Measurements from ENCODE around the gene CCNDBP1.
"Not testable (repeated sequence)": the region's sequence is repeated elsewhere in the genome, so short reads cannot be mapped to it uniquely, and the experiment has no call there.

Gene CCNDBP1

DNA sequence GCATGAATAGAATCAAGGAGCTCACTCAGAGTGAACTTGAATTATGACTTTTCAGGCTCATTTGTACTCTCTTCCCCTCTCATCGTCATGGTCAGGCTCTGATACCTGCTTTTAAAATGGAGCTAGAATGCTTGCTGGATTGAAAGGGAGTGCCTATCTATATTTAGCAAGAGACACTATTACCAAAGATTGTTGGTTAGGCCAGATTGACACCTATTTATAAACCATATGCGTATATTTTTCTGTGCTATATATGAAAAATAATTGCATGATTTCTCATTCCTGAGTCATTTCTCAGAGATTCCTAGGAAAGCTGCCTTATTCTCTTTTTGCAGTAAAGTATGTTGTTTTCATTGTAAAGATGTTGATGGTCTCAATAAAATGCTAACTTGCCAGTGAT is 9.6 kb downstream of the CCNDBP1 start:
- no peak for DNase-seq

DNA sequence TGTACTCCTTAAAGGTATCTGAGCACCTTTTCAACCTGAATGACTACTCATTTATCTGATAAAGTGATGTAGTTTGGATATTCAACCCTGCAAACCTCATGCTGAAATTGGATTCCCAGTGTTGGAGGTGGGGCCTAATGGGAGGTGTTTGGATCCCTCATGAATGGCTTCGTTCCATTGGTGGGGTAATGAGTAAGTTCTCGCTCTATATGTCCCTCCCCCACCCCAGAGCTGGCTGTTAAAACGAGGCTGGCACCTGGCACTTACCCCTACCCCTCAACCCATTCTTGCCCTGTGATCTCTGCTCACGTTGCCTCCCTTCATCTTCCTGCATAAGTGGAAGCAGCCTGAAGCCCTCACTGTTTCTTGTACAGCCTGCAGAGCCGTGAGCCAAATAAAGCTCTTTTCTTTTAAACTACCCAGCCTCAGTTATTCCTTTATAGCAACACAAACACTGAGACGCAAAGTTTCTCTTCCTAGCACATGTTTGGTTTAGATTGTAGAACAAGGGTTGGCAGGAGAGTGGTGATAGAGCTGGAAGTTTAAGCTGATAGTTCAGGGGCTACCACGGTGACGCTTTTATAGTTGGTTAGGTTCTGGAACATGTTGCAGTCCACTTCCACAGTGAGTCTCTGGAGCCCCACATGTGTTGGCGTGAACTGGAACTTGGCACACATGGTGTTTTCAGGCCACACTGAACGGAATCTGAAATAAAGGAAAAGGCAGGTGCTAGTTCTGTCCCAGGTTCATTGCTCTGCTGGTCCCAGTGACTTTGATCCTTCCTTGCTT is 11.8 kb downstream of the CCNDBP1 start:
- no peak for DNase-seq

DNA sequence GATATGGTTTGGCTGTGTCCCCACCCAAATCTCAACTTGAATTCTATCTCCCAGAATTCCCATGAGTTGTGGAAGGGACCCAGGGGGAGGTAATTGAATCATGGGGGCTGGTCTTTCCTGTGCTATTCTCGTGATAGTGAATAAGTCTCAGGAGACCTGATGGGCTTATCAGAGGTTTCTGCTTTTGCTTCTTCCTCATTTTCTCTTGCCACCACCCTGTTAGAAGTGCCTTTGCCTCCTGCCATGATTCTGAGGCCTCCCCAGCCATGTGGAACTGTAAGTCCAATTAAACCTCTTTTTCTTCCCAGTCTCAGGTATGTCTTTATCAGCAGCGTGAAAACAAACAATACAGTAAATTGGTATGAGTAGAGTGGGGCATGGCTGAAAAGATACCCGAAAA is 12.6 kb downstream of the CCNDBP1 start:
- DNase-seq, result not testable (repeated sequence)

DNA sequence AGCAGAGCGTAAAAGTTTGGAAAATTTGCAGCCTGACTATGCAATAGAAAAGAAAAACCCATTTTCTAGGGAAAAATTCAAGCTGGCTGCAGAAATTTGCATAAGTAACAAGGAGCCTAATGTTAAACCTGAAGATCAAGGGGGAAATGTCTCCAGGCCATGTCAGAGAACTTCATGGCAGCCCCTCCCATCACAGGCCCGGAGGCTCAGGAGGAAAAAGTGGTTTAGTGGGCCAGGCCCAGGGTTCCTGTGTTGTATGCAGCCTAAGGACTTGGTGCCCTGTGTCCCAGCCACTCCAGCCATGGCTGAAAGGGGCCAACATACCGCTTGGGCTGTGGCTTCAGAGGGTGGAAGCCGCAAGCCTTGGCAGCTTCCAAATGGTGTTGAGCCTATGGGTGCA is 13.4 kb downstream of the CCNDBP1 start:
- not testable (repeated sequence) for DNase-seq

DNA sequence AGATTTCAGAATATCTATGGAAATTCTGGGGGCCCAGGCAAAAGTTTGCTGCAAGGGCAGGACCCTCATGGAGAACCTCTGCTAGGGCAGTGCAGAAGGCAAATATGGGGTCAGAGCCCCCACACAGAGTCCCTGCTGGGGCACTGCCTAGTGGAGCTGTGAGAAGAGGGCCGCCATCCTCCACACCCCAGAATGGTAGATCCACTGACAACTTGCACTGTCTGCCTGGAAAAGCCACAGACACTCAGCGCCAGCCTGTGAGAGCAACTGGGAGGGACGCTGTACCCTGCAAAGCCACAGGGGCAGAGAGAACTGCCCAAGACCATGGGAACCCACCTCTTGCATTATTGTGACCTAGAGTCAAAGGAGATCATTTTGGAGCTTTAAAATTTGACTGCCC is 13.8 kb downstream of the CCNDBP1 start:
- no peak for DNase-seq

DNA sequence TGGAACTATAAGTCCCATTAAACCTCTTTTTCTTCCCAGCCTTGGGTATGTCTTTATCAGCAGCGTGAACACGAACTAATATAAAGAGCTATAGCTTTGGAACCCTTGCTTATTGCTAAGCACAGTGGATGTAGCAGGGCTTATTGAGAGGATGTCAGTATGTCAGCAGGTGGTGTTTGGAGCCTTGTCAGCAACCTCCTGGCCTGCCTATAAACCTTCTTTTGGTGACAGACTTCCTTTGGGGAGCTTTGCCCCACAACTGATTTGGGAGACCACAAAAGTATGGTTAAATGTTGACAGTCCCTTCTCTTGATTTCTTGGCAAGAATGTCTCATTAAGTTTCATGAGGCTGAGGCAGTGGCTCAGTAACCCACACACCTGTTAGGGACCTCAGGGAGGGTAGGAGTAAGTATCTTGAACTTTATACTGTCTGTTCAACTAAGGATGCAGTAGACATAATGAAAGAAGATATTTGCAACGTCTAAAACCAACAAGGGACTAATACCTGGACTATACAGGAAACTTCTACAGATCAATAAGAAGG is 14.8 kb downstream of the CCNDBP1 start:
- no peak for DNase-seq

DNA sequence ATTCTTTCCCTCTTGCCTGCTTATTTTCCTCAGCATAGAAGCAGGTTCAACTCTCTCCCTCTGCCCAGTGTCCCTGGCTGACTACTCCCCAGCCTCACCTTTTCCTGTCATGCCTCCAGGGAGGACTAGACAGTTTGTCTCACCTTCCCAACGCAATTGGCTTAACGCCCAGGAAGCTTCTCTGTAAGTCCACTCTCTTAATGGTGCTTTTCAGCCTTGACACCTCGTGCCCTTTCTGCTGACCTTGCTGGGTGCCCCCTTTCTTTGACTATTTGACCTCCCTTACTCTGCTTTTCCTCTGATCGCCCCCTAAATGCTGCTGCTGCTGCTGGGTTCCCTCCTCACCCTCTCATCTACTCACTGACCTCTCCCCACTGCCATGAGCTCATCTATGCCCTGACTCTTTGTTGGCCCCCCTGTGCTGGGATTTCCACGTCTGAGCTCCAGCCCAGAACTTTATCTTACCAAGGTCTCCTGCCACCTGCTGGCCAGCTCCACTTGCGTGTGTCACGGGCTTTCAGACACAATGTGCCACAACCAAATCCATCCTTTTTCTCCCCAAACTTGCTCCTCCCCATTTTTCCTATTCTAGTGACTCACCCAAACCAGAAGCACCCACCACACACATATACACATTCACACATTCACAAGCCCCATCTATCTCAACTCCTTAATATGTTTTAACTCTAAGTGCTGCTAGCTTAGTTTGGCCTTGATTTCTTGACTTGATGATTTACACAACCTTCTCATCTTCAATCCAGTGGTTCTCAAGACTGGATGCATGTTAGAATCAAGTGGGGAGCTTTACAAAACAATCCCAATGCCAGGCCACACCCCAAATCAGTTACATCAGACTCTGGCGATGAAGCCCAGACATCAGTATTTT is 19.1 kb downstream of the CCNDBP1 start:
- peak in 1 of 2 donors; percentile 47 for DNase-seq

DNA sequence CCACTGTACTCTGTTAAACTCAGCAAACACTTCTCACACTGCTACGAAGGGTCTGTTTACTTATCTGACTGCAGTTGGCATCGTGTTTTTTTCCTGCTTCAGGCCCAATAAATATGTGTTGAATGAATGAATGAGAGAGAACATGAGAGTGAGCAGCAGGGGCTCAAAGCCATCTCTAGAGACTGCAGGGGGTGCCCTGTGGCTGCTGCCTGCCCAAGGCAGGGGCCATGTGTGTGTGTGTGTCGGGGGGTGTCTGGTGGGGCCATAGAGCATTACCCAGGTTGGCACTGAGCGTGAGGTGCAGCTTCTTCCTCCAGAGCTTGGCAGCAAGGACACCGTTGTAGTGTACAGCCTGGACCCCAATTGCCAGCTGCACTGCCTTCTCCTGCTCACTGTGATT is 20.9 kb downstream of the CCNDBP1 start:
- DNase-seq, result no peak

GRCh38 chr15:43207024-43207423 is 21.8 kb downstream of the CCNDBP1 start:
- no peak for DNase-seq

- DNase-seq, result no peak
Observed at GRCh38 chr15:43208052-43209002, 23.1 kb downstream of the CCNDBP1 start.

DNA sequence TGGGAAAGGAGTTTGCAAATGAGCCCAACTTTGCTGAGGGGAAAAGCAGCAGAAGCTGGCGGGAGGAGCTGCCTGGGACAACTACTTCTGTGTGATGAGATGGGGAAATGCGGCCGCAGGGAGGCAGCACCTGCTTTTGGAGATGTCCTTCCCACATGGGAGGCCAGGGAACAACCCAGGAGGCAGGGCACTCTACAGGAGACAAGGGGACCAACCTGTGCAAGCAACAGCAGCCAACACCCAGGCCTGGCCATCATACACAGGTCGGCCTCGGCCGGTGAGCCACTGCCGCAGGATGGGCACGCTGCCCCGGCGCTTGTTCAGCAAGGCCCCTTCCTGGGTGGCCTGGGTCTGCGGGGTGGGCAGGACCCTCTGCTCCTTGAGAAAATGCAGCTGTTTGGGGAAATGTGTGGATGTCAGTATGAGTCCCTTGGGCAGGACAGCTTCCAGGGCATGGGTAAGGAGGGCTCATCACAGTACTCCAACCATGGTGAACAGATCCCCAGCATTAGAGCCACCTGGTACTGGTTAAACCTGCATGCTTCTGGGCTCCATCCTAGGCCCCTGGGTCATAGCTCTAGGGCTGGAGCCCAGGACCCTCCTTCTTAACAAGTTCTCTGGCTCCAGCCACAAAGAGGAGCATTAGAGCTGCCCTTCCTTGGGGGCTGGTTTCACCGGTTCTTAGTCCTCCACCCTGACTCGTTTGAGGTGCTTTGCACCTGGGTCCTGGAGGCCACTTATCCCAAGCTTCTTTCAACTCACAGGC is 24.0 kb downstream of the CCNDBP1 start:
- DNase-seq, result no peak

- no peak for DNase-seq
Observed at GRCh38 chr15:43210172-43210745, 25.1 kb downstream of the CCNDBP1 start.

- no peak for DNase-seq
Observed at GRCh38 chr15:43210807-43211206, 25.6 kb downstream of the CCNDBP1 start.

DNA sequence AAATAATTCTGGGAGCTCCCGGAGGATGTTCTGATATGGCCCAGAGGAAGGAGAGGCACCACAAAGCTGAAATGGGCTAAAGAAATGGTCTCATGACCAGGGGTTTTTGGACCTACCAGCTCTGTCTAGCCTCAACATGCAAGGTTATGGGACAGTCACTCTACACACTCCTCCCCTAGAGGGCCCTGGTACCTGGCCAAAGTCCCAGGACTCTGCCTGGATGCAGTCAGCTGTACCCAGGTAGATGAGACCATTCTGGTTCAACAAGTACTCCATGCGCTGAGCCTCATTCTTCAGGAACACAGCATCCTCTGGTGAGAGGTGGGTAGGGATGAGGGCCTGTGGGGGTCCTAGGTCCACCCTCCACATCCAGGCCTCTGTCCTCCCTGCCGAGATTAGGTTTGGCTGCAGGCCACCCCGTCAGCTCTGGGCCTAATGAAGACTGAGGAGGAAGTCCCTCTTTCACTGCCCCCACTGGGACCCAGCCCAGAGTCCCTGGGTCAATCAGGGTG is 26.1 kb downstream of the CCNDBP1 start:
- DNase-seq, result no peak

GRCh38 chr15:43212299-43212698 is 27.1 kb downstream of the CCNDBP1 start:
- DNase-seq, result no peak

- DNase-seq, result no peak
Observed at GRCh38 chr15:43212951-43213350, 27.7 kb downstream of the CCNDBP1 start.

DNA sequence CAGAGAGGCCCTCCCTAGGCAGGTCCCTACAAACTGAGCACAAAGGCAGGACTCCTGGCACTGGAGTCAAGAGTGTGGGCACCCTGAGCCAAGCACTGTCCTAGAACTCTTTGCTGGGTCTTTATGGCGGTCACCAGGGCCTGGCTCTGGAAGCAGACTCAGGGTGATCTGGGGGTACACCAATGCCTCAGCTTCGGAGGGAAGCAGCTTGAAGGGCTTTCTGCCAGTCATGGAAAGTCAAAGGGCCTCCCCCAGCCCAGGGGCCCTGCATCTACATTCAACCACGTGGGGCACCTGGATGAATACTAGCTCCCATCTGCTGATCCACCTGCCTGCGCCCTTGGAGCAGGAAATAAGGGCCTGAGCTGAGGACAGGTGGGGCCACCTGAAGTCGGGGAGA is 28.3 kb downstream of the CCNDBP1 start:
- DNase-seq, result no peak

DNA sequence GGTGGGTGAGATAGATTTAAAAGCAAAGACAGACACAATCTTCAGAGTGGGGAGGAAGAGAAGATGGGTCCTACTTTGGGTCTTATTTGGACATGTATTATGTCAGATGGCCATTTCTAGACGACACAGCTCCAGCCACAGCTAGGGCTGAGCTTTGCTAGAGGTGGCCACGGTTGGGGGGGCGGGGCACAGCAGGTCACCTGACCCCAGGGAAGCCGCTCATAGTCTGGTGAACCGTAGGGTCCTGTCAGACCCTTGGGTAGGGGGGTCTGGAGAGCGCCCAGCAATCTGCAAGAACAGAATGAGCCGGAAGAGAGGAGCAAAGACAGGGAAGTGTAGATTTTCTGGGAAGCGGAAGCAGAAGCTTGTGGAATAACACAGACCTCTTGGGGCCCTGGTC is 29.0 kb downstream of the CCNDBP1 start:
- DNase-seq, result no peak

- no peak for DNase-seq
Observed at GRCh38 chr15:43214592-43215295, 29.5 kb downstream of the CCNDBP1 start.

DNA sequence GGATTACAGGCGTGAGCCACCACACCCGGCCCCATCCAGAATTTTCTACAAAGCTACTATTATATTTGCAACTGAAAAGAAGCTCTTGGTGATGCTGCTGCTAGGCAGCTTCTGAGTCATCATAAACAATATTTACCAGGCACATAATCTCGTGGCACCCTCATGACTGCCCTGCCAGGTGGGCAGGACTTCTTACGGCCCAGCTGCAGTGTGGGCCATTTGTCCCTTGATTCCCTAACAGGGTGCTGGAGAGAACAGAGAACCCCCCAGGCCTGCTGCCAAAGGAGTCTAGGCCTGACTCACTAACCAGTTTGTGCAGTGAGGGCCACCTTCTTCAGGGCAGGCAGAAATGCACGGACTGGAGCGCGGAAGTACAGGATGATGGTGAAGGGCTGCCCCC is 30.8 kb downstream of the CCNDBP1 start:
- no peak for DNase-seq
